Urinary bladder (tissue), 4 donors: ENCODE results near the gene ZNF329. TPM values are rescaled to one million over a fixed set of nuclear protein-coding genes. Genes with fewer than 3 reads are reported as not detected.
"Not testable (repeated sequence)": the region's sequence is repeated elsewhere in the genome, so short reads cannot be mapped to it uniquely, and the experiment has no call there.

Experiments
- DNase-seq: peaks from one replicate; pipeline ENCODE4 v3.0.0-alpha.2; 2015; ENCODE audit errors: extremely low spot score
- H3K27ac ChIP-seq: one replicate; pipeline ENCODE4 v1.5.1; 2013; ENCODE audit warnings: low read depth, mild to moderate bottlenecking, moderate library complexity
- H3K36me3 ChIP-seq: one replicate; pipeline ENCODE4 v1.6.1; 2013; ENCODE audit warnings: mild to moderate bottlenecking, moderate library complexity; ENCODE audit not compliant: insufficient read depth
- H3K4me1 ChIP-seq: one replicate; pipeline ENCODE4 v1.6.1; 2013; ENCODE audit warnings: mild to moderate bottlenecking, moderate library complexity; ENCODE audit not compliant: insufficient read depth
- H3K4me3 ChIP-seq: one replicate; pipeline ENCODE4 v1.5.1; 2013; ENCODE audit warnings: low read depth, low read length
- WGBS: extraction: QIAGEN DNeasy Blood & Tissue Kit; methylation state at CpG from one replicate; pipeline ENCODE4 v1.1.7; 2013; 5-methylcytosine and 5-hydroxymethylcytosine counted together
- polyA plus RNA-seq: library from polyadenylated mRNA; stranded (reverse); fragments of 200-250 nt; gene quantifications from one replicate; pipeline ENCODE4 v1.2.3, GENCODE V29; 2013
- total RNA-seq: library from RNA; depleted of rRNA; stranded (reverse); fragments of >200 nt; gene quantifications from one replicate; pipeline ENCODE4 v1.2.3, GENCODE V29; 2014
- donor health status: healthy with polysubstance abuse.
- donor health status: healthy.

The ZNF329 gene
- total and polyA plus RNA-seq, 2 donors: 9.4 to 19.6 TPM

GRCh38 chr19:58153386-58153785, 2.8 kb upstream of the ZNF329 start:
- DNase-seq: no peak
- WGBS: 88% methylated on average over 2 of the region's 2 CpGs
- no peak overlapping the region for H3K4me3 ChIP-seq
- no peaks in the 10 kb centered on the region for H3K4me1 ChIP-seq
- peaks cover 2% of the 10 kb centered on the region for H3K36me3 ChIP-seq
- H3K27ac ChIP-seq: no peak overlapping the region

- H3K36me3 ChIP-seq, H3K27ac ChIP-seq, H3K4me1 ChIP-seq, DNase-seq, H3K4me3 ChIP-seq: not testable (repeated sequence)
- 93% methylated on average over 24 of the region's 28 CpGs for WGBS
These were observed 3.1 kb downstream of the ZNF329 start for GRCh38 chr19:58147475-58147874.

DNA sequence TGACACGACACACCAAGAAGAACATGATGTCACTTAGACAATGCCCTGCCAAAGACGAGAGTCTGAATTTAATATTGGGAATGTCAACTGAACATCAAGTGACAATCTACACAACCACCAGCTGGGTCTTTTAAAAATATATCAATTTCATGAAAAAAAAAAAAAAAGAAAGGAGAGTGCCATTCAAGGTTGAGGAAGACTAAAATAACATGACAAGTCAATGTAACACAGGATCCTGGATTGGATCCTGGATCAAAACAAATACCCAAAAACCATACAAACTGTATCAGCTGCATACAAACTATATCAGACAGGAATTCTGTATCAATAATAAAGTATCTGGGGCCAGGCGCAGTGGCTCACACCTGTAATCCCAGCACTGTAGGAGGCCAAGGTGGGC, 4.7 kb downstream of the ZNF329 start:
- Histone ChIP-seq H3K36me3 (peaks cover 14% of the 10 kb centered on the region), H3K4me1 (no peaks in the 10 kb centered on the region), H3K27ac (no peak overlapping the region), H3K4me3 (no peak overlapping the region)
- WGBS: 97% methylated on average over 3 of the region's 3 CpGs
- DNase-seq: no peak

DNA sequence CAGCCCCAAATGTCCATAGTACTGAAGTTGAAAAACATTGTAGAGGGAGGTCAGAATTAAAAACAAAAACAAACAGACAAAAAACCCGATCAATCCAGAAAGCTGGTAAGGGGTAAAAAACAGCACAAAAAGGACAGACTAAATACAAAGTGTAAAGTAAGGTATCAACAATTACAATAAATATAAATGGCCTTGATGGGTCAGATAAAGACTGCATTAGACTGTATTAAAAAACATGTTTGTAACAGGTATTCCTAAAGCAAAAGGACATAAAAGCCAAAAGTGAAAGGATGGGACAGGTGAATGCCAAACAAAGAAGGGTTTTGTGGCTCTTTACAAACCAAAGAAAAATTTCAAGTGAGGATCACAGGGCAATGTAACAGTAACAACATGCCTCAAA, 16.3 kb downstream of the ZNF329 start:
- Histone ChIP-seq H3K4me1 (no peaks in the 10 kb centered on the region), H3K27ac (no peak overlapping the region), H3K4me3 (no peak overlapping the region), H3K36me3 (peaks cover 31% of the 10 kb centered on the region)
- 100% methylated on average over 1 of the region's 1 CpG for WGBS
- DNase-seq: no peak

GRCh38 chr19:58129284-58129683, 21.3 kb downstream of the ZNF329 start:
- Histone ChIP-seq H3K27ac (no peak overlapping the region), H3K4me1 (no peaks in the 10 kb centered on the region), H3K36me3 (peaks cover 25% of the 10 kb centered on the region), H3K4me3 (no peak overlapping the region)
- 98% methylated on average over 3 of the region's 3 CpGs for WGBS
- no peak for DNase-seq

- Histone ChIP-seq H3K27ac (no peak overlapping the region), H3K4me3 (no peak overlapping the region), H3K36me3 (peaks cover 19% of the 10 kb centered on the region), H3K4me1 (no peaks in the 10 kb centered on the region)
- no peak for DNase-seq
- WGBS: 98% methylated on average over 12 of the region's 12 CpGs
These were observed 22.4 kb downstream of the ZNF329 start for GRCh38 chr19:58128041-58128685.

DNA sequence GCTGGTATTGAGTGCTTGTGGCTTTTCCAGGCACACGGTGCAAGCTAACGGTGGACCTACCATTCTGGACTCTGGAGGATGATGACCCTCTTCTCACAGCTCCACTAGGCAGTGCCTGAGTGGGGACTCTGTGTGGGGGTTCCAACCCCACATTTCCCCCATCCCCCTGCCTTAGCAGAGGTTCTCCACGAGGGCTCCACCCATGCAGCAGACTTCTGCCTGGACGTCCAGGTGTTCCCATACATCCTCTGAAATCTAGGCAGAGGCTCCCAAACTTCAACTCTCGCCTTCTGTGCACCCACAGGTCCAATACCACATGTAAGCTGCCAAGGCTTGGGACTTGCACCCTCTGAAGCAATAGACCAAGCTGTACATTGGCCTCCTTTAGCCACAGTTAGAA, 27.2 kb downstream of the ZNF329 start:
- no peak overlapping the region for H3K27ac ChIP-seq
- no peak overlapping the region for H3K4me3 ChIP-seq
- WGBS: 74% methylated on average over 5 of the region's 5 CpGs
- H3K4me1 ChIP-seq: no peaks in the 10 kb centered on the region
- no peaks in the 10 kb centered on the region for H3K36me3 ChIP-seq
- no peak for DNase-seq

DNA sequence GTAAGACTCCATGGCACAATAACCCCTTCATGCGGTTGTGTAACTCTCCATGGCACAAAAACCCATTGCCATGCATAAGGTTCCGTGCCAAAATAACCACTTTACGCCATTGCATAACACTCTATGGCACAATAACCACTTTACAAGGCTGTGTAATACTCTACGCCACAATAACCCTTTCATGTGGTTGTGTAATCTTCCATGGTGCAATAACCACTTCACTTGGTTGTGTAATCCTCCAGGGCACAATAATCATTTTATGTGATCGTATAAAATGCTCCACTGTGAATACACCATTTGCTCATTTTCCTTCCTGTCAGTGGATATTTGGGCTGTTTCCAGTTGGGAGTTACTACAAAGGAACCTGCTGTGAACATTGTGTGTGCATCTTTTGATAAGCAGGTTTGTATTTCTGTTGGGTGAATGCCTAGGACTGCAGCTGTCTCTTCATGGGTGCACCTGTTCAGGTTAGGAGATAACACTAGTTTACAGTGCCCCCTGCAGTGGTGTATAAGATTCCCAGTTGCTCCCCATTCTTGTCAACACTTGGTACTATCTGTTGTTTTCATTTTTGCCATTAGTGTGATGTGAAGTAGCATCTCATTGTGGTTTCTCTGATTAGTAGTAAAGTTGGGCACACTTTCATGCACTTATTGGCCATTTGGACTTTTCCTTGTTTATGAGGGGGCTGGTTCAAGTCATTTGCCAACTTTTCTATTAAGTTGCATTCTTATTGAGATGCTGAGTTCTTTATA, 31.4 kb downstream of the ZNF329 start:
- Histone ChIP-seq H3K4me3 (peak overlapping the region; percentile 1), H3K36me3 (no peaks in the 10 kb centered on the region), H3K4me1 (no peaks in the 10 kb centered on the region), H3K27ac (no peak overlapping the region)
- DNase-seq: no peak
- 82% methylated on average over 5 of the region's 5 CpGs for WGBS

- Histone ChIP-seq H3K27ac (no peak overlapping the region), H3K36me3 (no peaks in the 10 kb centered on the region), H3K4me3 (no peak overlapping the region), H3K4me1 (no peaks in the 10 kb centered on the region)
- 4% methylated on average over 77 of the region's 77 CpGs for WGBS
- no peak for DNase-seq
These were observed 32.6 kb downstream of the ZNF329 start for GRCh38 chr19:58117841-58118575.

DNA sequence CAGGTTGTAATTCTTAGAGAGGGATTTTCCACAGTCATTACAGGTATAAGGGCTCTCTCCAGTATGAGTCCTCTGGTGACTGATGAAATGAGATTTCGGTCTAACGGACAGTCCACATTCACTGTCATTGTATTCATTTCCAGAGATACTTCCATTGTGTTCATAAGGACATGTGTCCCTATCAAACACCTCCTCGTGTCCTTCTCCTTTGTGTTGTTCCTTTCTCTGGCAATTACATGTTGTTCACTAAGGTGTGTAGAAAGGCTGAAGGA, 42.1 kb downstream of the ZNF329 start:
- WGBS: 93% methylated on average over 3 of the region's 3 CpGs
- Histone ChIP-seq H3K4me1 (no peaks in the 10 kb centered on the region), H3K4me3 (no peak overlapping the region), H3K27ac (no peak overlapping the region), H3K36me3 (no peaks in the 10 kb centered on the region)
- DNase-seq: no peak

- no peak for DNase-seq
- Histone ChIP-seq H3K36me3 (no peaks in the 10 kb centered on the region), H3K27ac (no peak overlapping the region), H3K4me1 (no peaks in the 10 kb centered on the region), H3K4me3 (no peak overlapping the region)
- 86% methylated on average over 7 of the region's 7 CpGs for WGBS
These were observed 42.6 kb downstream of the ZNF329 start for GRCh38 chr19:58107778-58108545.

GRCh38 chr19:58098682-58098998, 51.9 kb downstream of the ZNF329 start:
- Histone ChIP-seq H3K36me3 (no peaks in the 10 kb centered on the region), H3K4me3 (peak overlapping the region; percentile 84), H3K27ac (peak overlapping the region; percentile 87), H3K4me1 (peaks cover 2% of the 10 kb centered on the region)
- no peak for DNase-seq
- WGBS: 15% methylated on average over 2 of the region's 2 CpGs

- H3K27ac ChIP-seq: peak within 1 kb of the TSS; percentile 92
- H3K4me3 ChIP-seq: peak within 1 kb of the TSS; percentile 84
- H3K4me1 ChIP-seq: peaks cover 2% of the 10 kb centered on the region
- DNase-seq: peak; percentile 97
- WGBS: under 1% methylated on average over 67 of the region's 67 CpGs
- no peaks in the 10 kb centered on the region for H3K36me3 ChIP-seq
These were observed 52.6 kb downstream of the ZNF329 start, which contains the start of gene ZSCAN18 for GRCh38 chr19:58097781-58098681. Gene ZSCAN18, minus strand, starts transcription at chr19:58098231. Its CDS starts 7,964 bp downstream, at chr19:58090267.
